Activated CD4-positive, alpha-beta T cell treated with anti-CD3 and anti-CD28 coated beads for 24 hours (primary cell): ENCODE data around the gene ABCB4.
"Not testable (repeated sequence)": the region's sequence is repeated elsewhere in the genome, so short reads cannot be mapped to it uniquely, and the experiment has no call there.

Source experiments
- DNase-seq, 2 donors: peaks; one replicate each; pipeline ENCODE4 v3.0.0-alpha.2; 2020; ENCODE audit warnings: low read depth in 2 of 2

ABCB4 gene

DNA sequence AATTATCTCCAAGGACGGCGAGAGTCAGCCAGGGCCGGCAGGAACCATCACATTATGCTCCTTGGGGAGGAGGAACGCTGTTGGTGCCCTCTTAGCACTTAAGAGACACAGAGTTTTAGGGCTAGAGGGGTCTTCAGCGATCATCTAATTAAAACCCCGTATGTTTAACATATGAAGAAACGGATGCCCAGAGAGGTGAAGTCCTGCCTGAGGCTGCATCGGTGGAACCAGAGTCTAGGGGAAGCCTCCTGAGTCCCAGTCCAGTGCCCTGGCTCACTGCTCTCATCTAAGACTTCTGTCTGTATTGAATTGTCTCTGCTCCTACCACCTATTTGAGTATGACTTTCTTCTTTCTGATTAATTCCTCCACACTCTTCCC lies 688 bp upstream of the ABCB4 start:
- no peak for DNase-seq

DNA sequence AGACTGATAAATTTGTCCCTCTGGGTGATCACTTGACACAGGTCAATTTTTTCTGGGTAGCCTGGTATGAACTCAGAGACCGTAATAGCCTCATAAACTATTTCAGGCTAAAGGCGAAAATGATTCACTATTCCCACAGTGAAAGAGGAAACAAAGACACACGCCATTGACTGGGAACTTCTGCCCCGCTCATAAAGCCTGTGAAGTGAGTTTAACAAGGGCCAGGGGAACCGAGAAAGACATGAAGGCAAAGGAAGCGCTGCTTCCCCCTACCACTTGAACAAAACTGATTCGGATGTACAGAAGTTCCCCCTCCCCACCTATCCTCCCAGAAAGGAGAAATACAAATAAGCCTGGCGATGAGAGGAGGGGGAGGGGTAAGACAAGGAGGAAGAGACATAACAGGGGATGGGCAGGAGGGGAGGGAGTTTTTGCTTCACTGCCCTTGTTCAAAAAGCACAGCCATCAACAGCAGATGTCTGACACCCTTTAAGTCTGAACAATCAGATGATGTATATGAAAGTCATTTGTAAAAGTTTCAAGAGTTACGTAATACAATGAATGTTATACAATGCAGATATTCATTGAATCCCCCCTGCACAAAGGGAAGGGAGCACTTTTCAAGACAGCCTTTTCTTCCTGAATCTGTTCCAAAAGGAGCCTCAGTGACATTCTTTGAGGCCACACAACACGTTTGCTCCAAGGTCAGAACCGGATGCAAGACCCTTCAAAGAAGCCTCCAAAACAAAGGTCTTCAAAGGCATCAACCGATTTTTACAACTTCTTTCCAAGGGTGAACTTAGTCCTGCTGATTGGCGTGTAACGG lies 734 bp downstream of the ABCB4 start:
- no peak for DNase-seq

DNA sequence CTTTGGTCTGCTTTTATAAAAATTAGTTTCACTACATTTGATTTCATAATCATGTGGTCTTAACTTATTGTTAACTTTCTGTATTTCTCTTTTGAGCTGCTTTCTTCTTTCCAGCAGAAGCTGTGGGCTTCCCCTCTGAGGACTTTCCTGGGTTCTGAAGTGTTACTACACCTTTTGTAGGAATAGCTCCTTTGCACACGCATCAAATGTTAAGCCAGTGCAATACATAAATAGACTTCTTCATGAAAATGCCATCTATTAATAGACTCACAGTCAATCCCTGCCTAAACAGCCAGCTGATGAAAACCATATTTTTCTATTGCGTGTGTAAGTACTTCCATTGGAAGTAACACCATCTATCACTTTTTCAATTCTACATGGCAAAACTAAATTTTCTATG lies 1.5 kb downstream of the ABCB4 start:
- DNase-seq = no peak

DNA sequence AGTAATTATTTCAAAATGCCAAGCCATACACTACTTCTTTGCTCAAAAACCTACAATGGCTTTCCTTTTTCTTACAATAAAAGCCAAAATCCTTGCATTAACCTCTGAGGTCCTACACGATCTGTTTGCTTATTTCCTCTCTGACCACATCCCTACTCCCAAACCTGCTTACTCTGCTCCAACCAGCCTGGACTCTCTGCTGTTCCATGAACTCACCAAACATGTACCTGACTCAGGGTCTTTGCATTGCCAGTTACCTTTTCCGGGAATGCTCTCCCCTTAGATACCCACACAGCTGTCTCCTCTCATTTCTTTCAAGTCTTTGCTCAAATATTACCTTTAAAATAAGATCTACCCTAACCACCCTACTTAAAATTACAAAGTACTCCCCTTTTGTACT lies 2.3 kb downstream of the ABCB4 start:
- DNase-seq = no peak

DNA sequence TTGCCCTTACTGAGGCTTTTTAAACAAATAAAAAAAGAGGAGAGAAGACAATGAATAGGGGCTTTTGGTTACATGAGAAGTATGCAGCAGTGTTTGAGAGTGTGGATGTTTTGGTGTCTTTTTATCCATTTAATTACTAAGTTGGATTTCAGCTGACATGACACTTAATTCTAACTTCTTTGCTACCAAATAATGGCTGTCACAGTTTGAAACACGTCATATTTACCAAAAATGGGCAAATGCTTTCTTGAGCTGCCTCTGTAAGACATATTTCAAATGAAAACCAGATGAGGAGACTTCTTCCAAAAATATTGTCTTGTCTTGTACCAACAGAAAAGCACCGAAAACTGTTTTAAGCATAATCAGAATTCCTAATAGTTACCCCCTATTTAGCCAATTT lies 4.0 kb downstream of the ABCB4 start:
- DNase-seq = no peak

GRCh38 chr7:87469204-87469603 lies 6.3 kb downstream of the ABCB4 start:
- DNase-seq = not testable (repeated sequence)

DNA sequence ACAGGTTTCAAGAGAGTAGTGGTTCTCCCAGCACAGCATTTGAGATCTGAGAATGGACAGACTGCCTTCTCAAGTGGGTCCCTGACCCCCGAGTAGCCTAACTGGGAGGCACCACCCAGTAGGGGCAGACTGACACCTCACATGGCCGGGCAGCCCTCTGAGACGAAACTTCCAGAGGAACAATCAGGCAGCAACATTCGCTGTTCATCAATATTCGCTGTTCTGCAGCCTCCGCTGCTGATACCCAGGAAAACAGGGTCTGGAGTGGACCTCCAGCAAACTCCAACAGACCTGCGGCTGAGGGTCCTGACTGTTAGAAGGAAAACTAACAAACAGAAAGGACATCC lies 10.0 kb downstream of the ABCB4 start:
- not testable (repeated sequence) for DNase-seq

- DNase-seq = not testable (repeated sequence)
Measured at GRCh38 chr7:87464830-87465533, 10.5 kb downstream of the ABCB4 start.

- DNase-seq = no peak
Measured at GRCh38 chr7:87463982-87464381, 11.5 kb downstream of the ABCB4 start.

DNA sequence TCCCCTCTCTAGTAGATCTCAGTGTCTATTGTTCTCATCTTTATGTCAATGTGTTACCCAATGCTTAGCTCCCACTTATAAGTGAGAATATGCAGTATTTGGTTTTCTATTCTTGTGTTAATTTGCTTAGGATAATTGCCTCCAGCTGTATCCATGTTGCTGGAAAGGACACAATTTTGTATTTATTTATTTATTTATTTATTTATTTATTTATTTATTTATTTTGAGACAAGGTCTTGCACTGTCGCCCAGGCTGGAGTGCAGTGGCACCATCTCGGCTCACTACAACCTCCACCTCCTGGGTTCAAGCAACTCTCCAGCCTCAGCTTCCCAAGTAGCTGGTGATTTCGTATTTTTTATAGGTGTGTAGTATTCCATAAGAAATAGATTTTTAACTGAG lies 15.0 kb downstream of the ABCB4 start:
- not testable (repeated sequence) for DNase-seq

DNA sequence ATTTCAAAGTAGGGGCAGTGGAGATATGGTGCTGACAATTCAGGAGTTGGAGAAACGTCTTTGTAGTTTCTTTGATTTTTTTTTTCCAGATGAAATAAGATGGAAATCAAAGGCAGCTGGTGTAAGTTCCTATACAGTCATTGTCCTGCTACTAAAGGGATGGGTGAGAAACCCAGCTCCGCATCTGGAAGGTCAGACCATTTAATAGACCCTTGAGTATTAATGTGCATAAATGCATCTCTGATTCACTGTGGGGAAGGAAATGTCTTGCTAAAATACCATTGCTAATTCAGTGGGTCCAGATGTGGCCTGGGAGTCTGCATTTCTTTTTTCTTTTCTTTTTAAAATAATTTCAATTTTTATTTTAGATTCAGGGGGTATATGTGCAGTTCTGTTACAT lies 15.5 kb downstream of the ABCB4 start:
- no peak for DNase-seq

DNA sequence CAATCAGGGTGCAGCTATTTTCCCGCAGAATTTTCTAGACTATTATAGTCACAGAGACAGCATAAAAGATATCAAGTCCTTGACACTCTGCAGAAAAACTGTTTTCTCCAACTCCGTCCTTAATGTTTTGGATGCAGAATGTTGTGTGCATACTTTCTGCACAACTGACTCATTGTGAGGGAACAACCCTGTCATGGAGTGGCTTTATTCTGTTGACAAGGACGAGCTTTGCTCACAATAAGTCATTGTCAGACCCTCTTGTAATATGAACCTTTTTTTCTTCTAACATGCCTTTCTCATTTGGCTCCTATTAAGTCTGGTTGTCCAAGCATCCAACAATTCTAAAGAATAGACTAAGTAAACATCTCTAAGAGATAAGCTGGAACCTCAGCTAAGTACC lies 17.3 kb downstream of the ABCB4 start:
- no peak for DNase-seq

DNA sequence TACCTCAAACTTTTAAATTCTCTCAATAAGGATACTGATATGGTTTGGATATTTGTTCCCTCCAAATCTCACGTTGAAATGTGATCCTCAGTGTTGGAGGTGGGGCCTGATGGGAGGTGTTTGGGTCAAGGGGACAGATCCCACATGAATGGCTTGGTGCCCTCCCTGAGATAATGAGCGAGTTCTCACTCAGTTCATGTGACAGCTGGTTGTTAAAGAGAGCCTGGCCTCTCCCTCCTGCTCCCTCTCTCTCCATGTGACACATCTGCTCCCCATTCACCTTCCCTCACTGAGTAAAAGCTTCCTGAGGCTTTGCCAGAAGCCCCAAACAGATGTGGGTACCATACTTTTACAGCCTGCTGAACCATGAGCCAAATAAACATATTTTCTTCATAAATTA lies 19.2 kb downstream of the ABCB4 start:
- DNase-seq = no peak

GRCh38 chr7:87452279-87452678 lies 23.2 kb downstream of the ABCB4 start:
- no peak for DNase-seq

DNA sequence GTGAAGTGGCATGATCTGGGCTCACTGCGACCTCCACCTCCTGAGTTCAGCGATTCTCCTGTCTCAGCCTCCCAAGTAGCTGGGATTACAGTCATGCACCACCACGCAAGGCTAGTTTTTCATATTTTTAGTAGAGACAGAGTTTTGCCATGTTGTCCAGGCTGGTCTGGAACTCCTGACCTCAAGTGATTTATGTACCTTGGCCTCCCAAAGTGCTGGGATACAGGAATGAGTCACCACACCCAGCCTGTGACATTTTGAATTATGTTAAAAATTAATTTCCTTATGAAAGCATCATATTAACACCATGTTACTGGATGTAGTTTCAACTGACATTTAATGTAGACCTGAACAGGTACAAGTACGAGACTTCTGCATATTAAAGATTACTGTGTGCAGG lies 24.3 kb downstream of the ABCB4 start:
- DNase-seq = no peak

DNA sequence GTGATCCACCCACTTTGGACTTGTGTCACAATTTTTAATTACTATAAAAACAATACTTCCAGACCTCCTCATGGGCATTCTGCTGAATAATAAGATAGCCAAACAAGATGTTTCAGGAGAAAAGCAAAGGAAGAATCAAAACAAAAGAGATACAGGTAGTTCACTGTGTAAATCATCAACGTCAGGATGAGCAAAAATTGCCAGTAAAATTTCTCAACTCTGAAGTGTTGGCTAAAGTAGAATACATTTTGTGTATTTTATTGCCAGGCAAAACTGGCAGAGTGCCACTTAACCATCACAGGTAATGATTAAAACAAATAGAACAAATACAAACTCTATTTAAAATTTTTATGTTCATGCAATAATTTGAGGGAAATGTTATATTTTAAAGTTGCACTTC lies 24.8 kb downstream of the ABCB4 start:
- DNase-seq = no peak

DNA sequence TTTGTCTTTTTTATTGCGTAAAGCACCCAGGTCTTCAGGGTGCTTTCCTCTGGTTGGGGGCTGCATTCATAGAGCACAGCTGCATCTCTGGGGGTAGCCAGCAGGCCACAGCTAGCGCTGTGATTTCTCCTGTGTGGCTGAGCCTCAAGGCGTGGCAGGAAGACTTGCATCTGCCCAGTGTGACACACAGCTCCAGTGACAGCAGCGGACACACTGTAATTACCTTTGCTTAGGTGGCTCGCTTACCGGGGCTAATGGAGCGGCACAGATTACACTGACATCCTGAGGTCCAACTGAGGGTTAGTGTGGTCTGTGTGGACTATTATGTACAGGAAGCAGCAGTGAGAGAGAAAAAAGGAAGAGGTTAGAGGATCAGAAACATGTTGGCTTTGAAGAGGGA lies 27.1 kb downstream of the ABCB4 start:
- DNase-seq = no peak

DNA sequence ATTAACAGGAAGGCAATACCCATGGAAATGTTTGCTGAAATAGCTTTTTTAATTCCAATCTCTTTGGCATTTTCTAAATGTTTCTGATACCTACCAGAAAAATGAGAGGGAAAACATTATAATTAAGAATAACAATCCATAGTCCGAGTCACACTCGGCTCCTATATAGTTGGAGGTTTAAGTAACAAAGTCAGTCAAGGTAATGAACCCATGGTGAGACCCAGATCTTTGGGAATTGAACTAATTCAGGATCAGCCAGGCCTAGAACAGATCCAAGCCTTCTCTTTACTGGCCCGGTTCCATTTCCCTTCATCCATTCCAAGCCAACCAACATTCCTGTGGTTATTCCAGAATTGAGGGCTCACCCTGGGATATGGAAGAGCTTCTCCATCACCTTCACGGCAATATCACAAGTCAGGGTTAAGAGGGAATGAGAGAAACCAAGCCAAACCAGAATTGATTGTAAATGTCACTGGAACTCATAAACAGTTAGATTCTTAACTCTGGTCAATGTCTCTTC lies 28.3 kb downstream of the ABCB4 start:
- no peak for DNase-seq

DNA sequence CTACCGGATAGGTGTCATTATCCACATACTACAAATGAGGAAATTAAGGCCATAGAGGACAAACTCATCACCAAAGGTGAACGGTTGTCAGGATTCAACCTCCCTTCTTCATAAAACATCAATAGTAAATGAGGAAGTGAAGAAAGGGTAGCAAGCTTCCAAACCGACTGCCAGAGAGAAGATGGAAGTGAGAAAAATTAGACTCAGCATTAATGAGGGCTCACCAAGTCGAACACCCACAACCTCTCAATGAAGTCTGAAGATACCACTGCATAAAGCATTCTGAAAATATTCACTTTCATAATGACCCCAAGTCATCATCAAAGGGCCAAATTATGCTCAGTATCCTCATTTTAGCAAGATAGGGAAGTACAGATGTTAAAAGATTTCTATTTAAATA lies 29.6 kb downstream of the ABCB4 start:
- no peak for DNase-seq

DNA sequence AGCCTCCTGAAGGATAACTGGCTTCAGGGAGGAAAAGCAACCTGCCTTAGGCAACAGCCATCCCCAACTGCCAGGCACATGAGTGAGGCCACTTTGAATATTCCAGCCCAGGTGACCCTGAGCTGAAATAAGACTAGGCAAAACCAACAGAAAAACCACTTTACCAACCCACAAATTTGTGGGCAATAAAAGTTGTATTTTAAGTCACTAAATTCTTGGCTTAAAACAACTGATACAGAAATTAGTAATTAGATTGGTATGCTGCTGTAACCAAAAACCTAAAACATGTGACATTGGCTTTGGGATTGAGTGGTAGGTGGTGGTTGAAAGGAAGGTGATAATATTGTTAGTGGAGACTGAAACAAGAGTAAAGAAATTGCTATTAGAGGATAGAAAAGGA lies 39.9 kb downstream of the ABCB4 start:
- DNase-seq = no peak

GRCh38 chr7:87432536-87432935 lies 42.9 kb downstream of the ABCB4 start:
- DNase-seq = no peak

DNA sequence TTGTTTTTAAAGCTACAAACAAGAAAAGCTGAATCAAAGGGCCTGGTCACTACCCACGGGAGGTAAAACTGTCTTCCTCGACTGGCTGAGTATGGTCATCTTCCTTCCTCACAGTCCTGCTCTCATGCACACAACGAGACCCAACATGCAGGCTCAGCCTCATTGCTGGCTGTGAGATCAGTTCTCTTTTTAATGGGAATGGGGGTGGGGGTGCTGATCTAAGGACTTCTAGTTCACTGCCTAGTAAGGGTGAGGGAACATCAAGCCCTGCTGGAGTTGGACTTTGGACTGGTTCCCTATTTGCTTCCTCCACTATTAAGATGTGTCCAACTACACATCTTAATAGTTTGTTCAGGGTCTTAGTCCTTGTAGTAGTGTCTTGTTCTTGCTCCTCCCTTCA lies 48.2 kb downstream of the ABCB4 start:
- DNase-seq = no peak

GRCh38 chr7:87426160-87426559 lies 49.3 kb downstream of the ABCB4 start:
- no peak for DNase-seq
